ENCODE results near the gene TNS1. TPM values are rescaled to one million over a fixed set of nuclear protein-coding genes. Genes with fewer than 3 reads are reported as not detected.

The TNS1 gene
- total RNA-seq, 2 experiments from 2014 or later = 0.92 to 0.97 TPM

Small RNA genes lying within 50 kb of the gene (microRNA-seq; reads per million reads assigned to microRNA genes)
- gene MIR6809 (ENCODE audit: borderline microRNAs expressed, borderline number of aligned reads, borderline replicate concordance) = not detected

Other genes with a start within 250 kb of the TNS1 start
- 1 to 10 TPM in 1 of 2 experiments, under 1 TPM in 1; 0.93 to 1.8 TPM for gene RUFY4, start 66.3 kb upstream of the TNS1 start, total RNA-seq
- gene CXCR2, start 123.0 kb upstream of the TNS1 start, total RNA-seq = not detected
- not detected for gene CXCR1, start 164.0 kb upstream of the TNS1 start, total RNA-seq
- 100 to 1,000 TPM; 564 to 570 TPM for gene ARPC2, start 214.2 kb upstream of the TNS1 start, total RNA-seq